GM23338 (cell line): ENCODE data around the gene SCN7A. TPM values are rescaled to one million over a fixed set of nuclear protein-coding genes. Genes with fewer than 3 reads are reported as not detected.

ENCODE experiments used
- ATAC-seq: fragments of 200-7000 bp; cut with Tn5 transposase; 3 replicates; pipeline ENCODE4 v1.9.1; 2020
- DNase-seq: peaks from one replicate; pipeline ENCODE4 v3.0.0-alpha.2; 2015; ENCODE audit warnings: low spot score
- H2AFZ ChIP-seq: fragments of 200-600 bp; sonication (generic); 2 replicates; pipeline ENCODE4 v1.8.0; 2016; ENCODE audit warnings: antibody characterized with exemption, mild to moderate bottlenecking, moderate library complexity
- H3F3A ChIP-seq: fragments of 200-600 bp; sonication (generic); replicated peaks from 2 replicates; pipeline ENCODE4 v1.8.0; 2017; ENCODE audit warnings: antibody characterized with exemption, mixed run types, low read depth
- H3K27ac ChIP-seq: fragments of 200-600 bp; sonication (generic); 2 replicates; pipeline ENCODE4 v1.6.1; 2016; ENCODE audit warnings: low read depth
- H3K27me3 ChIP-seq: fragments of 200-600 bp; sonication (generic); 2 replicates; pipeline ENCODE4 v1.8.0; 2016; ENCODE audit warnings: mild to moderate bottlenecking, mixed run types, moderate library complexity; ENCODE audit not compliant: insufficient read depth
- H3K36me3 ChIP-seq: fragments of 200-600 bp; sonication (generic); 2 replicates; pipeline ENCODE4 v1.8.0; 2016; ENCODE audit warnings: mild to moderate bottlenecking; ENCODE audit not compliant: insufficient read depth
- H3K4me1 ChIP-seq: fragments of 200-600 bp; sonication (generic); 2 replicates; pipeline ENCODE4 v1.8.0; 2016; ENCODE audit warnings: mild to moderate bottlenecking, moderate library complexity; ENCODE audit not compliant: insufficient read depth
- H3K4me2 ChIP-seq: fragments of 200-600 bp; sonication (generic); 2 replicates; pipeline ENCODE4 v1.7.1; 2017; ENCODE audit warnings: mixed run types
- H3K4me3 ChIP-seq: fragments of 200-600 bp; sonication (generic); 2 replicates; pipeline ENCODE4 v1.6.1; 2016; ENCODE audit warnings: mixed run types
- H3K79me2 ChIP-seq: fragments of 200-600 bp; sonication (generic); replicated peaks from 2 replicates; pipeline ENCODE4 v1.8.0; 2017; ENCODE audit warnings: mild to moderate bottlenecking; ENCODE audit not compliant: insufficient read depth
- H3K9me2 ChIP-seq: fragments of 200-600 bp; sonication (generic); 2 replicates; pipeline ENCODE4 v1.8.0; 2017; ENCODE audit not compliant: insufficient read depth
- H4K20me1 ChIP-seq: fragments of 200-600 bp; sonication (generic); replicated peaks from 2 replicates; pipeline ENCODE4 v1.8.0; 2017; ENCODE audit warnings: mild to moderate bottlenecking; ENCODE audit not compliant: insufficient read depth
- H3K27ac Mint-ChIP-seq: 2 replicates; pipeline ENCODE4 v1.8.0; 2020; ENCODE audit warnings: inconsistent platforms, mild to moderate bottlenecking, moderate library complexity, mixed read lengths
- H3K27me3 Mint-ChIP-seq: 3 replicates; pipeline ENCODE4 v1.8.0; 2022; ENCODE audit warnings: low read depth, mild to moderate bottlenecking, moderate library complexity, mixed read lengths, inconsistent platforms; ENCODE audit not compliant: insufficient read depth, poor library complexity
- H3K36me3 Mint-ChIP-seq: 3 replicates; pipeline ENCODE4 v1.8.0; 2021; ENCODE audit warnings: low read depth, mild to moderate bottlenecking, inconsistent platforms, moderate library complexity, mixed read lengths
- H3K4me1 Mint-ChIP-seq: 3 replicates; pipeline ENCODE4 v1.8.0; 2020; ENCODE audit warnings: mild to moderate bottlenecking, inconsistent platforms, mixed read lengths
- H3K4me3 Mint-ChIP-seq: 3 replicates; pipeline ENCODE4 v1.8.0; 2021; ENCODE audit warnings: moderate library complexity, mild to moderate bottlenecking, inconsistent platforms, mixed read lengths
- H3K9me3 Mint-ChIP-seq: 3 replicates; pipeline ENCODE4 v1.8.0; 2020; ENCODE audit warnings: moderate library complexity, mild to moderate bottlenecking, inconsistent platforms, mixed read lengths
- CREB1 ChIP-seq: fragments of 250-450 bp; sonication (Bioruptor Pico); IDR thresholded peaks from 2 replicates; pipeline ENCODE4 v1.5.0; 2020; ENCODE audit warnings: low read depth, mild to moderate bottlenecking, moderate library complexity
- EZH2 ChIP-seq: fragments of 200-600 bp; sonication (generic); IDR thresholded peaks from one replicate; pipeline ENCODE4 v1.8.0; 2017; ENCODE audit warnings: antibody characterized with exemption, mild to moderate bottlenecking, low read depth; ENCODE audit not compliant: unreplicated experiment
- POLR2AphosphoS5 ChIP-seq: IDR thresholded peaks from 2 replicates; pipeline ENCODE4 v1.6.1; 2016; ENCODE audit warnings: antibody characterized with exemption, low read depth
- STAT1 ChIP-seq: IDR thresholded peaks from one replicate; pipeline ENCODE4 v1.6.1; 2016; ENCODE audit warnings: antibody characterized with exemption; ENCODE audit not compliant: unreplicated experiment
- ZNF331 ChIP-seq: fragments of 250-450 bp; sonication (Bioruptor Pico); IDR thresholded peaks from 2 replicates; pipeline ENCODE4 v1.5.0; 2020; ENCODE audit warnings: low read depth, mild to moderate bottlenecking, moderate library complexity
- polyA plus RNA-seq: library from polyadenylated mRNA; unstranded; fragments of >200 nt; fragmentation: Nextera tagmentation; extraction: Ambion mirVana; gene quantifications from 2 replicates; pipeline ENCODE4 v1.2.1, GENCODE V29; 2016
- total RNA-seq: library from RNA; depleted of rRNA; stranded (reverse); fragments of >200 nt; shearing (Covaris generic); gene quantifications from 2 replicates; pipeline ENCODE4 v1.2.3, GENCODE V29; 2014
- TF ChIP-seq, protein P1 (sequence below): IDR thresholded peaks from one replicate; pipeline ENCODE4 v1.6.1; 2018; ENCODE audit warnings: antibody characterized with exemption; ENCODE audit not compliant: unreplicated experiment
- TF ChIP-seq, protein P2 (sequence below), 2 experiments: fragments of 200-600 bp in 1 of 2; sonication (generic) in 1 of 2; conservative IDR thresholded peaks; 2 replicates each; pipeline versions ENCODE4 v1.5.1 to v1.6.1; 2016 to 2017; ENCODE audit warnings: antibody characterized with exemption in 2 of 2, low read depth in 2 of 2, mild to moderate bottlenecking in 2 of 2, moderate library complexity in 1 of 2
- TF ChIP-seq, protein P3 (sequence below): IDR thresholded peaks from 2 replicates; pipeline ENCODE4 v1.6.1; 2016; ENCODE audit warnings: antibody characterized with exemption
- TF ChIP-seq, protein P4 (sequence below): fragments of 250-450 bp; sonication (Bioruptor Pico); IDR thresholded peaks from 2 replicates; pipeline ENCODE4 v1.5.0; 2020; ENCODE audit warnings: mild to moderate bottlenecking, moderate library complexity

The SCN7A gene
- total and polyA plus RNA-seq, 2 experiments from 2014 or later: 0.10 to 0.42 TPM

DNA sequence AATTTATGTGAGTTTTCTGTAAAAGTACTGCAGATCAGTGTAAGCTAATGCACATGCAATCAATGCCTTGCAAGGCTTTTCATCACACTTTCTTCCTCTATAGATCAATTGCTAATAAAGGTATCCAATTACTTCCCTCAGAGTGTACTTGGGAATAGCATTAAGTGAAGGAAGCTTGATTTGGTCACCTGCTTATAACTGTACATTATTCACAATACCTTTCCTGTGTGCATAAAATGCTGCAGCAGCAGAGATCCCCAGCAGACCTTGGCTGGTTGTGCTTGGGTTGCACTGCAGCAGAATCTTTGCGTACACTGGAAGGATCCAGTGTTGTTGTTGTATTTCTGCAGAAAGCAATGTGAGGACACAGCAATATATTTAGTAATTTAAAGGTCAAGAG lies 99.8 kb downstream of the SCN7A start:
- no peaks in the 10 kb centered on the region for H3K27me3 ChIP-seq
- H3K27me3 Mint-ChIP-seq: no peaks in the 10 kb centered on the region
- no peak for ATAC-seq
- no peak overlapping the region for H3K27ac Mint-ChIP-seq
- H3K36me3 ChIP-seq: no peaks in the 10 kb centered on the region
- H3K4me2 ChIP-seq: no peak overlapping the region
- no peak overlapping the region for H3K4me3 Mint-ChIP-seq
- no peaks in the 10 kb centered on the region for H4K20me1 ChIP-seq
- H3F3A ChIP-seq: no peaks in the 10 kb centered on the region
- no peak for TF ChIP-seq POLR2AphosphoS5
- TF ChIP-seq ZNF331 (CRISPR knock-in tag): no peak
- TF ChIP-seq, protein P1, sequence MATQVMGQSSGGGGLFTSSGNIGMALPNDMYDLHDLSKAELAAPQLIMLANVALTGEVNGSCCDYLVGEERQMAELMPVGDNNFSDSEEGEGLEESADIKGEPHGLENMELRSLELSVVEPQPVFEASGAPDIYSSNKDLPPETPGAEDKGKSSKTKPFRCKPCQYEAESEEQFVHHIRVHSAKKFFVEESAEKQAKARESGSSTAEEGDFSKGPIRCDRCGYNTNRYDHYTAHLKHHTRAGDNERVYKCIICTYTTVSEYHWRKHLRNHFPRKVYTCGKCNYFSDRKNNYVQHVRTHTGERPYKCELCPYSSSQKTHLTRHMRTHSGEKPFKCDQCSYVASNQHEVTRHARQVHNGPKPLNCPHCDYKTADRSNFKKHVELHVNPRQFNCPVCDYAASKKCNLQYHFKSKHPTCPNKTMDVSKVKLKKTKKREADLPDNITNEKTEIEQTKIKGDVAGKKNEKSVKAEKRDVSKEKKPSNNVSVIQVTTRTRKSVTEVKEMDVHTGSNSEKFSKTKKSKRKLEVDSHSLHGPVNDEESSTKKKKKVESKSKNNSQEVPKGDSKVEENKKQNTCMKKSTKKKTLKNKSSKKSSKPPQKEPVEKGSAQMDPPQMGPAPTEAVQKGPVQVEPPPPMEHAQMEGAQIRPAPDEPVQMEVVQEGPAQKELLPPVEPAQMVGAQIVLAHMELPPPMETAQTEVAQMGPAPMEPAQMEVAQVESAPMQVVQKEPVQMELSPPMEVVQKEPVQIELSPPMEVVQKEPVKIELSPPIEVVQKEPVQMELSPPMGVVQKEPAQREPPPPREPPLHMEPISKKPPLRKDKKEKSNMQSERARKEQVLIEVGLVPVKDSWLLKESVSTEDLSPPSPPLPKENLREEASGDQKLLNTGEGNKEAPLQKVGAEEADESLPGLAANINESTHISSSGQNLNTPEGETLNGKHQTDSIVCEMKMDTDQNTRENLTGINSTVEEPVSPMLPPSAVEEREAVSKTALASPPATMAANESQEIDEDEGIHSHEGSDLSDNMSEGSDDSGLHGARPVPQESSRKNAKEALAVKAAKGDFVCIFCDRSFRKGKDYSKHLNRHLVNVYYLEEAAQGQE: no peak
- TF ChIP-seq, protein P2, sequence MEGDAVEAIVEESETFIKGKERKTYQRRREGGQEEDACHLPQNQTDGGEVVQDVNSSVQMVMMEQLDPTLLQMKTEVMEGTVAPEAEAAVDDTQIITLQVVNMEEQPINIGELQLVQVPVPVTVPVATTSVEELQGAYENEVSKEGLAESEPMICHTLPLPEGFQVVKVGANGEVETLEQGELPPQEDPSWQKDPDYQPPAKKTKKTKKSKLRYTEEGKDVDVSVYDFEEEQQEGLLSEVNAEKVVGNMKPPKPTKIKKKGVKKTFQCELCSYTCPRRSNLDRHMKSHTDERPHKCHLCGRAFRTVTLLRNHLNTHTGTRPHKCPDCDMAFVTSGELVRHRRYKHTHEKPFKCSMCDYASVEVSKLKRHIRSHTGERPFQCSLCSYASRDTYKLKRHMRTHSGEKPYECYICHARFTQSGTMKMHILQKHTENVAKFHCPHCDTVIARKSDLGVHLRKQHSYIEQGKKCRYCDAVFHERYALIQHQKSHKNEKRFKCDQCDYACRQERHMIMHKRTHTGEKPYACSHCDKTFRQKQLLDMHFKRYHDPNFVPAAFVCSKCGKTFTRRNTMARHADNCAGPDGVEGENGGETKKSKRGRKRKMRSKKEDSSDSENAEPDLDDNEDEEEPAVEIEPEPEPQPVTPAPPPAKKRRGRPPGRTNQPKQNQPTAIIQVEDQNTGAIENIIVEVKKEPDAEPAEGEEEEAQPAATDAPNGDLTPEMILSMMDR (conservative IDR thresholded peaks at IDR 0.05; ENCODE audit: low read depth in 2 of 2): no peak
- TF ChIP-seq, protein P3, sequence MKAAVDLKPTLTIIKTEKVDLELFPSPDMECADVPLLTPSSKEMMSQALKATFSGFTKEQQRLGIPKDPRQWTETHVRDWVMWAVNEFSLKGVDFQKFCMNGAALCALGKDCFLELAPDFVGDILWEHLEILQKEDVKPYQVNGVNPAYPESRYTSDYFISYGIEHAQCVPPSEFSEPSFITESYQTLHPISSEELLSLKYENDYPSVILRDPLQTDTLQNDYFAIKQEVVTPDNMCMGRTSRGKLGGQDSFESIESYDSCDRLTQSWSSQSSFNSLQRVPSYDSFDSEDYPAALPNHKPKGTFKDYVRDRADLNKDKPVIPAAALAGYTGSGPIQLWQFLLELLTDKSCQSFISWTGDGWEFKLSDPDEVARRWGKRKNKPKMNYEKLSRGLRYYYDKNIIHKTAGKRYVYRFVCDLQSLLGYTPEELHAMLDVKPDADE: no peak
- TF ChIP-seq, protein P4, sequence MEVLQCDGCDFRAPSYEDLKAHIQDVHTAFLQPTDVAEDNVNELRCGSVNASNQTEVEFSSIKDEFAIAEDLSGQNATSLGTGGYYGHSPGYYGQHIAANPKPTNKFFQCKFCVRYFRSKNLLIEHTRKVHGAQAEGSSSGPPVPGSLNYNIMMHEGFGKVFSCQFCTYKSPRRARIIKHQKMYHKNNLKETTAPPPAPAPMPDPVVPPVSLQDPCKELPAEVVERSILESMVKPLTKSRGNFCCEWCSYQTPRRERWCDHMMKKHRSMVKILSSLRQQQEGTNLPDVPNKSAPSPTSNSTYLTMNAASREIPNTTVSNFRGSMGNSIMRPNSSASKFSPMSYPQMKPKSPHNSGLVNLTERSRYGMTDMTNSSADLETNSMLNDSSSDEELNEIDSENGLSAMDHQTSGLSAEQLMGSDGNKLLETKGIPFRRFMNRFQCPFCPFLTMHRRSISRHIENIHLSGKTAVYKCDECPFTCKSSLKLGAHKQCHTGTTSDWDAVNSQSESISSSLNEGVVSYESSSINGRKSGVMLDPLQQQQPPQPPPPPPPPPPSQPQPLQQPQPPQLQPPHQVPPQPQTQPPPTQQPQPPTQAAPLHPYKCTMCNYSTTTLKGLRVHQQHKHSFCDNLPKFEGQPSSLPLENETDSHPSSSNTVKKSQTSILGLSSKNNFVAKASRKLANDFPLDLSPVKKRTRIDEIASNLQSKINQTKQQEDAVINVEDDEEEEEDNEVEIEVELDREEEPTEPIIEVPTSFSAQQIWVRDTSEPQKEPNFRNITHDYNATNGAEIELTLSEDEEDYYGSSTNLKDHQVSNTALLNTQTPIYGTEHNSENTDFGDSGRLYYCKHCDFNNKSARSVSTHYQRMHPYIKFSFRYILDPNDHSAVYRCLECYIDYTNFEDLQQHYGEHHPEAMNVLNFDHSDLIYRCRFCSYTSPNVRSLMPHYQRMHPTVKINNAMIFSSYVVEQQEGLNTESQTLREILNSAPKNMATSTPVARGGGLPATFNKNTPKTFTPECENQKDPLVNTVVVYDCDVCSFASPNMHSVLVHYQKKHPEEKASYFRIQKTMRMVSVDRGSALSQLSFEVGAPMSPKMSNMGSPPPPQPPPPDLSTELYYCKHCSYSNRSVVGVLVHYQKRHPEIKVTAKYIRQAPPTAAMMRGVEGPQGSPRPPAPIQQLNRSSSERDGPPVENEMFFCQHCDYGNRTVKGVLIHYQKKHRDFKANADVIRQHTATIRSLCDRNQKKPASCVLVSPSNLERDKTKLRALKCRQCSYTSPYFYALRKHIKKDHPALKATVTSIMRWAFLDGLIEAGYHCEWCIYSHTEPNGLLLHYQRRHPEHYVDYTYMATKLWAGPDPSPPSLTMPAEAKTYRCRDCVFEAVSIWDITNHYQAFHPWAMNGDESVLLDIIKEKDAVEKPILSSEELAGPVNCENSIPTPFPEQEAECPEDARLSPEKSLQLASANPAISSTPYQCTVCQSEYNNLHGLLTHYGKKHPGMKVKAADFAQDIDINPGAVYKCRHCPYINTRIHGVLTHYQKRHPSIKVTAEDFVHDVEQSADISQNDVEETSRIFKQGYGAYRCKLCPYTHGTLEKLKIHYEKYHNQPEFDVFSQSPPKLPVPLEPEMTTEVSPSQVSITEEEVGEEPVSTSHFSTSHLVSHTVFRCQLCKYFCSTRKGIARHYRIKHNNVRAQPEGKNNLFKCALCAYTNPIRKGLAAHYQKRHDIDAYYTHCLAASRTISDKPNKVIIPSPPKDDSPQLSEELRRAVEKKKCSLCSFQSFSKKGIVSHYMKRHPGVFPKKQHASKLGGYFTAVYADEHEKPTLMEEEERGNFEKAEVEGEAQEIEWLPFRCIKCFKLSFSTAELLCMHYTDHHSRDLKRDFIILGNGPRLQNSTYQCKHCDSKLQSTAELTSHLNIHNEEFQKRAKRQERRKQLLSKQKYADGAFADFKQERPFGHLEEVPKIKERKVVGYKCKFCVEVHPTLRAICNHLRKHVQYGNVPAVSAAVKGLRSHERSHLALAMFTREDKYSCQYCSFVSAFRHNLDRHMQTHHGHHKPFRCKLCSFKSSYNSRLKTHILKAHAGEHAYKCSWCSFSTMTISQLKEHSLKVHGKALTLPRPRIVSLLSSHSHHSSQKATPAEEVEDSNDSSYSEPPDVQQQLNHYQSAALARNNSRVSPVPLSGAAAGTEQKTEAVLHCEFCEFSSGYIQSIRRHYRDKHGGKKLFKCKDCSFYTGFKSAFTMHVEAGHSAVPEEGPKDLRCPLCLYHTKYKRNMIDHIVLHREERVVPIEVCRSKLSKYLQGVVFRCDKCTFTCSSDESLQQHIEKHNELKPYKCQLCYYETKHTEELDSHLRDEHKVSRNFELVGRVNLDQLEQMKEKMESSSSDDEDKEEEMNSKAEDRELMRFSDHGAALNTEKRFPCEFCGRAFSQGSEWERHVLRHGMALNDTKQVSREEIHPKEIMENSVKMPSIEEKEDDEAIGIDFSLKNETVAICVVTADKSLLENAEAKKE: no peak
- TF ChIP-seq EZH2: no peak
- no peak for TF ChIP-seq STAT1
- TF ChIP-seq CREB1 (CRISPR knock-in tag): no peak
- H2AFZ ChIP-seq: no peak overlapping the region
- no peaks in the 10 kb centered on the region for H3K9me2 ChIP-seq
- H3K9me3 Mint-ChIP-seq: no peaks in the 10 kb centered on the region
- H3K4me1 ChIP-seq: no peaks in the 10 kb centered on the region
- no peaks in the 10 kb centered on the region for H3K4me1 Mint-ChIP-seq
- DNase-seq: no peak
- no peaks in the 10 kb centered on the region for H3K79me2 ChIP-seq
- H3K4me3 ChIP-seq: no peak overlapping the region
- no peaks in the 10 kb centered on the region for H3K36me3 Mint-ChIP-seq
- no peak overlapping the region for H3K27ac ChIP-seq
